GM23248 (cell line): ENCODE results near the gene IL3RA. TPM values are rescaled to one million over a fixed set of nuclear protein-coding genes. Genes with fewer than 3 reads are reported as not detected.

ENCODE experiments used
- DNase-seq: peaks from one replicate; pipeline ENCODE4 v3.0.0-alpha.2; 2015
- H2AFZ ChIP-seq: fragments of 200-600 bp; sonication (generic); 2 replicates; pipeline ENCODE4 v1.6.1; 2016; ENCODE audit warnings: antibody characterized with exemption
- H3F3A ChIP-seq: fragments of 200-600 bp; sonication (generic); 2 replicates; pipeline ENCODE4 v1.6.1; 2016; ENCODE audit warnings: mild to moderate bottlenecking, antibody characterized with exemption, mixed run types; ENCODE audit not compliant: insufficient read depth
- H3K27ac ChIP-seq: fragments of 200-600 bp; sonication (generic); 2 replicates; pipeline ENCODE4 v1.5.1; 2016; ENCODE audit warnings: mild to moderate bottlenecking
- H3K27me3 ChIP-seq: fragments of 200-600 bp; sonication (generic); replicated peaks from 2 replicates; pipeline ENCODE4 v1.6.1; 2016; ENCODE audit warnings: mild to moderate bottlenecking; ENCODE audit not compliant: insufficient read depth
- H3K36me3 ChIP-seq: fragments of 200-600 bp; sonication (generic); 2 replicates; pipeline ENCODE4 v1.6.1; 2016; ENCODE audit warnings: low read depth, mild to moderate bottlenecking
- H3K4me1 ChIP-seq: fragments of 200-600 bp; sonication (generic); 2 replicates; pipeline ENCODE4 v1.6.1; 2016; ENCODE audit warnings: mild to moderate bottlenecking; ENCODE audit not compliant: insufficient read depth
- H3K4me2 ChIP-seq: fragments of 200-600 bp; sonication (generic); one replicate; pipeline ENCODE4 v1.6.1; 2016; ENCODE audit warnings: mild to moderate bottlenecking; ENCODE audit not compliant: unreplicated experiment
- H3K4me3 ChIP-seq: fragments of 200-600 bp; sonication (generic); 2 replicates; pipeline ENCODE4 v1.5.1; 2016; ENCODE audit warnings: mild to moderate bottlenecking
- H3K79me2 ChIP-seq: fragments of 200-600 bp; sonication (generic); 2 replicates; pipeline ENCODE4 v1.6.1; 2016; ENCODE audit warnings: mild to moderate bottlenecking; ENCODE audit not compliant: insufficient read depth
- H3K9ac ChIP-seq: fragments of 200-600 bp; sonication (generic); 2 replicates; pipeline ENCODE4 v1.6.1; 2016; ENCODE audit warnings: mild to moderate bottlenecking
- H3K9me2 ChIP-seq: fragments of 200-600 bp; sonication (generic); 2 replicates; pipeline ENCODE4 v1.6.1; 2016; ENCODE audit warnings: mixed run types, mild to moderate bottlenecking, moderate library complexity; ENCODE audit not compliant: insufficient read depth
- H3K9me3 ChIP-seq: fragments of 200-600 bp; sonication (generic); one replicate; pipeline ENCODE4 v1.6.1; 2017; ENCODE audit warnings: low read depth
- H4K20me1 ChIP-seq: fragments of 200-600 bp; sonication (generic); 2 replicates; pipeline ENCODE4 v1.6.0; 2016; ENCODE audit not compliant: insufficient read depth
- EZH2 ChIP-seq: fragments of 200-600 bp; sonication (generic); IDR thresholded peaks from 2 replicates; pipeline ENCODE4 v1.6.1; 2018; ENCODE audit warnings: antibody characterized with exemption, mild to moderate bottlenecking; ENCODE audit not compliant: insufficient read depth, poor library complexity, severe bottlenecking
- EZH2phosphoT487 ChIP-seq: fragments of 200-600 bp; sonication (generic); IDR thresholded peaks from 2 replicates; pipeline ENCODE4 v1.6.1; 2018; ENCODE audit warnings: antibody characterized with exemption, moderate library complexity, mild to moderate bottlenecking, low read depth; ENCODE audit not compliant: insufficient read depth
- WGBS, 2 experiments: methylation state at CpG; one replicate each; pipeline ENCODE4 v1.1.6; 2015 to 2017; ENCODE audit warnings: low lambda C conversion rate in 2 of 2, low coverage in 1 of 2; ENCODE audit errors: missing lambda C conversion rate in 2 of 2; 5-methylcytosine and 5-hydroxymethylcytosine counted together
- in situ Hi-C: fragments of 300-500 bp; cut with MboI; formaldehyde crosslinking; loops from 2 replicates; pipeline ENCODE4 v1.15.0; 2020
- polyA plus RNA-seq: library from polyadenylated mRNA; unstranded; fragments of >200 nt; fragmentation: Nextera tagmentation; extraction: Ambion mirVana; gene quantifications from 2 replicates; pipeline ENCODE4 v1.2.1, GENCODE V29; 2016
- total RNA-seq: library from RNA; depleted of rRNA; stranded (reverse); fragments of >200 nt; shearing (Covaris generic); gene quantifications from 2 replicates; pipeline ENCODE4 v1.2.3, GENCODE V29; 2014

Gene IL3RA
- total and polyA plus RNA-seq, 2 experiments from 2014 or later, result 0.30 TPM; not detected in 1

DNA sequence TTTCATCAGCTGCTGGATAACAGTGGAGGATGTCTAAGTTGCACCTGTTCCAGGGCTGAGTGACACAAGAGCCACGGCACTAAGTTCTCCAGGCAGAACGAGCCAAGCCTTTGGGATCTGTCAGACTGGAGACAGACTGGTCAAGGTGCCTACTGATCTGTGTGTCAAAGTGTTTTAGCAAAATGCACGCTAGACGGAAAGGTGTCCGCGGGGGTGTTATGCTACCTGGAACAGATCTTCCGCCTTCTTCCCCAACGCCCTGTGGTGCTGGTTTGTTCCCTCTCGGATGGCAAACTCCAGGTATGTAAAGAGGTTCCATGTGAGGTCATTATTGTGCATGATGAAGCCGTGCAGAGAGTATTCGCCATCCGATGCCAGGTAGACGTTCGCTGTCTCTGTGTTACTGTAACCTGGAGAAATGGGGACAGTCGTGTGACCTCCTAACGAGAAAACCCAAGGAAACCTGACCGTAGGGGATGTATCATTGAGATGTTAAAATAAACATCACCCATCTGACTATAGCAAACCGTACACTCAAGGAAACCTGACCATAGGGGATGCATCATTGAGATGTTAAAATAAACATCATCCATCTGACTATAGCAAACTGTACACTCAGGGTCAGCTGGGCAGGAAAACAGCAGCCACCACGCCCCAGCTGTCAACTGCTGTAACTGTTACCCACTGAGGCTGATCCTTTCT lies 85.0 kb downstream of the IL3RA start:
- no peak for DNase-seq
- peaks cover 7% of the 10 kb centered on the region; the same call in 1 of the 2 replicates for H3K36me3 ChIP-seq
- no peaks in the 10 kb centered on the region for H3K9me2 ChIP-seq
- H4K20me1 ChIP-seq, result no peaks in the 10 kb centered on the region
- no peak overlapping the region for H3K27ac ChIP-seq
- no peaks in the 10 kb centered on the region for H3K9me3 ChIP-seq
- H3K4me3 ChIP-seq, result no peak overlapping the region
- H3K4me2 ChIP-seq, result no peak overlapping the region
- H2AFZ ChIP-seq, result no peak overlapping the region
- no peaks in the 10 kb centered on the region for H3F3A ChIP-seq
- in situ Hi-C loops, result no loop called here
- H3K27me3 ChIP-seq, result no peaks in the 10 kb centered on the region
- TF ChIP-seq EZH2phosphoT487 (no peak), EZH2 (no peak)
- H3K4me1 ChIP-seq, result no peaks in the 10 kb centered on the region
- WGBS, 2 experiments, result 96 to 98% methylated on average over 19 of the region's 19 CpGs
- no peak overlapping the region for H3K9ac ChIP-seq
- no peaks in the 10 kb centered on the region for H3K79me2 ChIP-seq

DNA sequence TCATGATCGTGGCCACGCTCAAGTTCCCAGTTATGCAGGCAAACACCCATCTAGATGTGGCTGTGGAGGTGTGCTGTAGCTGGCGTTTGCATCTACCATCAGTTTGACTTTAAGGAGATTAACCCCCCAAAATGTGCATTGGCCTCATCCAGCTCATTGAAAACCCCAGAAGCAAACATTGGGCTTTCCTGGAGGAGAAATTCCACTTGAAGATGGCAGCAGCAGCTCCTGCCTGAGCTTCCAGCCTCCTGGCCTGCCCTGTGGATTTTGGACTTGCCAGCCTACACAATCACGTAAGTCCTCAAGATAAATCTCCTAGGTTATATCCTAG lies 85.5 kb downstream of the IL3RA start:
- Histone ChIP-seq H3K4me2 (no peak overlapping the region), H2AFZ (no peak overlapping the region), H3K9me2 (no peaks in the 10 kb centered on the region), H3K27me3 (no peaks in the 10 kb centered on the region), H3K9ac (no peak overlapping the region), H3K79me2 (no peaks in the 10 kb centered on the region), H3K4me1 (no peaks in the 10 kb centered on the region), H3K27ac (no peak overlapping the region), H3K36me3 (peaks cover 7% of the 10 kb centered on the region; the same call in 1 of the 2 replicates), H3F3A (no peaks in the 10 kb centered on the region), H3K4me3 (no peak overlapping the region), H4K20me1 (no peaks in the 10 kb centered on the region), H3K9me3 (no peaks in the 10 kb centered on the region)
- WGBS, 2 experiments, result 97 to 98% methylated on average over 4 of the region's 4 CpGs
- in situ Hi-C loops, result no loop called here
- TF ChIP-seq EZH2phosphoT487 (no peak), EZH2 (no peak)
- DNase-seq, result no peak

DNA sequence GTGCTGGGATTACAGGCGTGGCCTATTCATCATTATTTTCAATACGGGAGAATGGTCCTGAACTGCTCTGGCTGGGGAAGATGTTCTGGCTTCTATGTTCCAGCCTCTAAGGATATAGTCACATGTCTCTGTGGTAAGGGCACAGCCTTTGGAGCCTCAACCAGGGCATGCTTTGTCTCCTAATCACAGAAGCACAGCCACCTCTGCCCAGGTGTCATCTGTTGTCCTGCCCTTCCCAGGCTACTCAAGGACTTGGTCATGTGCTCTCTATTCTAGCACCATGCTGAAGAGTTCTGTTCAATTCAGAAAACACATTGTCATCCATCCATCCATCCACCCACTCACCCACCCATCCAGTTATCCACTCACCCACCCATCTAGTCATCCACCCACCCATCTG lies 86.6 kb downstream of the IL3RA start:
- Histone ChIP-seq H3K79me2 (no peaks in the 10 kb centered on the region), H3F3A (no peaks in the 10 kb centered on the region), H3K4me3 (no peak overlapping the region), H3K9me2 (no peaks in the 10 kb centered on the region), H3K36me3 (peaks cover 7% of the 10 kb centered on the region; the same call in 1 of the 2 replicates), H3K9ac (no peak overlapping the region), H3K4me1 (no peaks in the 10 kb centered on the region), H2AFZ (no peak overlapping the region), H3K27ac (no peak overlapping the region), H3K4me2 (no peak overlapping the region), H3K9me3 (no peaks in the 10 kb centered on the region), H4K20me1 (no peaks in the 10 kb centered on the region), H3K27me3 (no peaks in the 10 kb centered on the region)
- TF ChIP-seq EZH2, result no peak
- TF ChIP-seq EZH2phosphoT487, result no peak
- in situ Hi-C loops, result no loop called here
- WGBS, 2 experiments, result 50% methylated on average over 2 of the region's 2 CpGs
- no peak for DNase-seq

DNA sequence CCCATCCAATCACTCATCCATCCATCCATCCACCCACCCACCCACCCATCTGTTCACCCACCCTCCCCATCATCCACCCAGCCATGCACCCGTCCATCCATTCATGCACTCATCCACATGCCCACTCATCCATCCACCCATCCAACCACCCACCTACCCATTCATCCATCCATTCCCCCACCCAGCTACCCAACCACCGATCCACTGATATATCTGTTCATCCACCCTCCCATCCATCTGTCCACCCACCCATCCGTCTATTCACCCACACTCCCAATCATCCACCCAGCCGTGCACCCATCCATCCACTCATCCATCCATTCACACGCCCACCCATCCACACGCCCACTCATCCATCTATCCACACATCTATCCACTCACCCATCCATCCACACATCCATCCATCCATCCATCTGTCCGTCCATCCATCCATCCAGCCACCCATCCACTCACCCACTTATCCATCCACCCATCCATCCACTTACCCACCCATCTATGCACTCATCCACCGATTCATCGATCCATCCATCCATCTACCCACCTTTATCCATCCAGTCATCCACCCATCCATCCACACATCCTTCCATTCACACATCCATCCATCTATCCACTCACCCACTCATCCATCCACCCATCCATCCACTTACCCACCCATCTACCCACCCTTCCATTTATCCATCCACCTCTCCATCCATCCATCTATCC lies 87.7 kb downstream of the IL3RA start:
- H3K9me3 ChIP-seq, result no peaks in the 10 kb centered on the region
- H3K4me1 ChIP-seq, result no peaks in the 10 kb centered on the region
- H2AFZ ChIP-seq, result no peak overlapping the region
- H3K27me3 ChIP-seq, result no peaks in the 10 kb centered on the region
- WGBS, 2 experiments, result 73 to 100% methylated on average over 5 to 9 of the region's 9 CpGs
- H3K9ac ChIP-seq, result no peak overlapping the region
- no peak overlapping the region for H3K27ac ChIP-seq
- H4K20me1 ChIP-seq, result no peaks in the 10 kb centered on the region
- H3K9me2 ChIP-seq, result no peaks in the 10 kb centered on the region
- TF ChIP-seq EZH2 (no peak), EZH2phosphoT487 (no peak)
- H3K4me2 ChIP-seq, result no peak overlapping the region
- in situ Hi-C loops, result no loop called here
- no peaks in the 10 kb centered on the region for H3K79me2 ChIP-seq
- no peak overlapping the region for H3K4me3 ChIP-seq
- no peaks in the 10 kb centered on the region for H3F3A ChIP-seq
- peaks cover 7% of the 10 kb centered on the region; the same call in 1 of the 2 replicates for H3K36me3 ChIP-seq
- DNase-seq, result no peak
